A549 (cell line): ENCODE results near the gene CARMIL3. TPM values are rescaled to one million over a fixed set of nuclear protein-coding genes. Genes with fewer than 3 reads are reported as not detected.

Experiments used
- ATAC-seq, 2 experiments: fragments of 200-7000 bp in 1 of 2; fragments of >200 bp in 1 of 2; cut with Nextera tagmentation in 1 of 2; cut with Tn5 transposase in 1 of 2; 3 replicates each; pipeline versions ENCODE4 v1.8.0 to v1.9.1; 2018 to 2020; ENCODE audit warnings: mild to moderate bottlenecking in 1 of 2, moderate library complexity in 1 of 2
- CTCF ChIA-PET: fragments of 300-600 bp; sonication (Branson Sonifier 250); formaldehyde crosslinking; extraction: SDS; loops from one replicate; lab custom pipeline; 2021; ENCODE audit warnings: antibody characterized with exemption, inconsistent platforms; lab: Yijun Ruan, JAX
- POLR2A ChIA-PET: fragments of 350-600 bp; formaldehyde crosslinking; extraction: SDS; loops from one replicate; lab custom pipeline; 2021; ENCODE audit warnings: antibody characterized with exemption, inconsistent platforms; lab: Yijun Ruan, JAX
- DNase-seq, 2 experiments: peaks; one replicate each; pipeline versions ENCODE4 v3.0.0 to v3.0.0-alpha.2; 2011 to 2016; ENCODE audit warnings: low read depth in 1 of 2, low spot score in 1 of 2
- FAIRE-seq: peaks from 2 replicates; lab custom pipeline; 2011; peaks lifted over from hg19 to GRCh38; lab: Jason Lieb, UNC
- H3K27ac ChIP-seq, 2 experiments: fragments of >200 bp; sonication (Bioruptor Twin); formaldehyde crosslinking; 3 replicates each; pipeline ENCODE4 v1.5.1; 2016 to 2017
- H3K4me1 ChIP-seq: fragments of >200 bp; sonication (Bioruptor Twin); formaldehyde crosslinking; 3 replicates; pipeline ENCODE4 v1.6.1; 2016
- H3K4me2 ChIP-seq: fragments of >200 bp; sonication (Bioruptor Twin); formaldehyde crosslinking; 3 replicates; pipeline ENCODE4 v1.6.1; 2016
- H3K4me3 ChIP-seq: fragments of >200 bp; sonication (Bioruptor Twin); formaldehyde crosslinking; 3 replicates; pipeline ENCODE4 v1.5.1; 2016
- H3K9me3 ChIP-seq: fragments of >200 bp; sonication (Bioruptor Twin); formaldehyde crosslinking; 3 replicates; pipeline ENCODE4 v1.6.1; 2016
- BHLHE40 ChIP-seq: IDR thresholded peaks from 2 replicates; pipeline ENCODE4 v1.6.1; 2012; ENCODE audit warnings: low read depth, low read length, inconsistent platforms
- CBX2 ChIP-seq: fragments of 200-600 bp; sonication (generic); IDR thresholded peaks from 2 replicates; pipeline ENCODE4 v1.6.1; 2016; ENCODE audit warnings: low read depth, mild to moderate bottlenecking, borderline replicate concordance
- CBX8 ChIP-seq: fragments of 200-600 bp; sonication (generic); IDR thresholded peaks from 2 replicates; pipeline ENCODE4 v1.6.1; 2016
- CEBPB ChIP-seq, 2 experiments: fragments of >200 bp in 1 of 2; sonication (Bioruptor Twin) in 1 of 2; formaldehyde crosslinking in 1 of 2; IDR thresholded peaks; 2 replicates each; pipeline ENCODE4 v1.6.1; 2012 to 2016
- CHD2 ChIP-seq: fragments of 150-350 bp; IDR thresholded peaks from 2 replicates; pipeline ENCODE4 v1.6.1; 2014; ENCODE audit warnings: low read length; ENCODE audit not compliant: partially characterized antibody
- CHD4 ChIP-seq: fragments of 200-600 bp; sonication (generic); IDR thresholded peaks from 2 replicates; pipeline ENCODE4 v1.6.1; 2016; ENCODE audit warnings: antibody characterized with exemption, mild to moderate bottlenecking, borderline replicate concordance
- EHF ChIP-seq: fragments of 250-450 bp; sonication (Bioruptor Pico); IDR thresholded peaks from 2 replicates; pipeline ENCODE4 v1.5.0; 2020; ENCODE audit warnings: mild to moderate bottlenecking
- EHMT2 ChIP-seq: fragments of 200-600 bp; sonication (generic); IDR thresholded peaks from 2 replicates; pipeline ENCODE4 v1.6.1; 2016; ENCODE audit warnings: antibody characterized with exemption, low read depth, mild to moderate bottlenecking, moderate library complexity
- EP300 ChIP-seq, 2 experiments: fragments of >200 bp; sonication (Bioruptor Twin); formaldehyde crosslinking; IDR thresholded peaks; 2 replicates in 1 of 2; 3 replicates in 1 of 2; pipeline ENCODE4 v1.6.1; 2016 to 2017
- FOSL2 ChIP-seq, 2 experiments: fragments of 450-650 bp in 1 of 2; fragments of >200 bp in 1 of 2; sonication (Bioruptor Twin) in 1 of 2; formaldehyde crosslinking; IDR thresholded peaks; 2 replicates each; pipeline versions ENCODE4 v1.5.0 to v1.6.1; 2016 to 2020; ENCODE audit warnings: mild to moderate bottlenecking in 1 of 2, moderate library complexity in 1 of 2
- FOXS1 ChIP-seq: fragments of 250-450 bp; sonication (Bioruptor Pico); IDR thresholded peaks from 2 replicates; pipeline ENCODE4 v1.5.0; 2020; ENCODE audit warnings: mild to moderate bottlenecking, moderate library complexity
- HDAC2 ChIP-seq: fragments of 200-600 bp; sonication (generic); IDR thresholded peaks from 2 replicates; pipeline ENCODE4 v1.6.1; 2016
- HEYL ChIP-seq: fragments of 250-450 bp; sonication (Bioruptor Pico); IDR thresholded peaks from 2 replicates; pipeline ENCODE4 v1.8.0; 2021; ENCODE audit warnings: mild to moderate bottlenecking, moderate library complexity
- HOXA7 ChIP-seq: fragments of 250-450 bp; sonication (Bioruptor Pico); IDR thresholded peaks from 2 replicates; pipeline ENCODE4 v1.5.0; 2020; ENCODE audit warnings: mild to moderate bottlenecking, moderate library complexity
- HOXB13 ChIP-seq: fragments of 250-450 bp; sonication (Bioruptor Pico); IDR thresholded peaks from 2 replicates; pipeline ENCODE4 v1.5.0; 2020; ENCODE audit warnings: low read depth, mild to moderate bottlenecking, moderate library complexity
- HOXB5 ChIP-seq: fragments of 250-450 bp; sonication (Bioruptor Pico); IDR thresholded peaks from 2 replicates; pipeline ENCODE4 v1.5.0; 2020; ENCODE audit warnings: mild to moderate bottlenecking, moderate library complexity
- JUN ChIP-seq, 2 experiments: fragments of >200 bp; sonication (Bioruptor Twin); formaldehyde crosslinking; IDR thresholded peaks; 2 replicates in 1 of 2; 3 replicates in 1 of 2; pipeline ENCODE4 v1.6.1; 2016 to 2017
- JUNB ChIP-seq: fragments of >200 bp; sonication (Bioruptor Twin); formaldehyde crosslinking; IDR thresholded peaks from 2 replicates; pipeline ENCODE4 v1.6.1; 2016
- KDM1A ChIP-seq: fragments of 200-600 bp; sonication (generic); IDR thresholded peaks from 2 replicates; pipeline ENCODE4 v1.6.1; 2016; ENCODE audit warnings: low read depth, mild to moderate bottlenecking
- KDM5A ChIP-seq: fragments of 200-600 bp; sonication (generic); IDR thresholded peaks from 2 replicates; pipeline ENCODE4 v1.6.1; 2016; ENCODE audit warnings: antibody characterized with exemption, mild to moderate bottlenecking
- MAFK ChIP-seq: fragments of 450-650 bp; IDR thresholded peaks from 2 replicates; pipeline ENCODE4 v1.6.1; 2014; ENCODE audit not compliant: partially characterized antibody
- MYC ChIP-seq: IDR thresholded peaks from 2 replicates; pipeline ENCODE4 v1.6.1; 2012; ENCODE audit warnings: mild to moderate bottlenecking, inconsistent platforms, low read length, improper control_type of control experiment, borderline replicate concordance
- NFE2L2 ChIP-seq: fragments of 150-350 bp; conservative IDR thresholded peaks from 2 replicates; pipeline ENCODE4 v1.6.1; 2014; ENCODE audit warnings: low read length
- NR3C1 ChIP-seq: fragments of >200 bp; sonication (Bioruptor Twin); formaldehyde crosslinking; IDR thresholded peaks from 3 replicates; pipeline ENCODE4 v1.6.1; 2017
- PHF8 ChIP-seq: fragments of 200-600 bp; sonication (generic); IDR thresholded peaks from 2 replicates; pipeline ENCODE4 v1.6.1; 2016; ENCODE audit warnings: low read depth, mild to moderate bottlenecking, antibody characterized with exemption, moderate library complexity, borderline replicate concordance
- POLR2A ChIP-seq: IDR thresholded peaks from 2 replicates; pipeline ENCODE4 v1.6.1; 2012; ENCODE audit warnings: mild to moderate bottlenecking, low read length
- POLR2AphosphoS2 ChIP-seq: conservative IDR thresholded peaks from 2 replicates; pipeline ENCODE4 v1.6.1; 2012; ENCODE audit warnings: low read length, improper control_type of control experiment, inconsistent platforms
- RFX5 ChIP-seq: fragments of 450-650 bp; IDR thresholded peaks from 2 replicates; pipeline ENCODE4 v1.7.1; 2014; ENCODE audit warnings: antibody characterized with exemption, mild to moderate bottlenecking, moderate library complexity
- RNF2 ChIP-seq: fragments of 200-600 bp; sonication (generic); IDR thresholded peaks from 2 replicates; pipeline ENCODE4 v1.6.1; 2016; ENCODE audit warnings: low read depth, mild to moderate bottlenecking, antibody characterized with exemption, moderate library complexity, borderline replicate concordance
- SREBF2 ChIP-seq: fragments of 450-650 bp; IDR thresholded peaks from 2 replicates; pipeline ENCODE4 v1.6.1; 2014; ENCODE audit warnings: mild to moderate bottlenecking, moderate library complexity
- TFCP2L1 ChIP-seq: fragments of 250-450 bp; sonication (Bioruptor Pico); IDR thresholded peaks from 2 replicates; pipeline ENCODE4 v1.5.0; 2021; ENCODE audit warnings: mild to moderate bottlenecking
- TP53 ChIP-seq: fragments of 250-450 bp; sonication (Bioruptor Pico); IDR thresholded peaks from 2 replicates; pipeline ENCODE4 v1.5.0; 2021; ENCODE audit warnings: mild to moderate bottlenecking, moderate library complexity
- ZSCAN20 ChIP-seq: fragments of 250-450 bp; sonication (Bioruptor Pico); IDR thresholded peaks from 2 replicates; pipeline ENCODE4 v1.8.0; 2022; ENCODE audit warnings: mild to moderate bottlenecking, moderate library complexity
- WGBS: methylation state at CpG from one replicate; pipeline ENCODE4 v1.1.6; 2017; ENCODE audit errors: missing lambda C conversion rate; 5-methylcytosine and 5-hydroxymethylcytosine counted together
- polyA plus RNA-seq, 4 experiments: library from polyadenylated mRNA; depleted of rRNA in 3 of 4; stranded (reverse); fragments of >200 nt; fragmentation: RNase III in 1 of 4; extraction: RNeasy Plus Mini Kit Qiagen cat#74134 plus additional on column Dnase treatment in 1 of 4; gene quantifications; 2 replicates in 3 of 4; 3 replicates in 1 of 4; pipeline ENCODE4 v1.2.3, GENCODE V29; 2011 to 2017
- TF ChIP-seq, protein P1 (sequence below): fragments of >200 bp; sonication (Bioruptor Twin); formaldehyde crosslinking; IDR thresholded peaks from 3 replicates; pipeline ENCODE4 v1.6.1; 2016
- TF ChIP-seq, protein P2 (sequence below): fragments of 250-450 bp; sonication (Bioruptor Pico); IDR thresholded peaks from 2 replicates; pipeline ENCODE4 v1.5.0; 2021; ENCODE audit warnings: mild to moderate bottlenecking, moderate library complexity, borderline replicate concordance
- TF ChIP-seq, protein P3 (sequence below): IDR thresholded peaks from 2 replicates; pipeline ENCODE4 v1.6.1; 2012
- TF ChIP-seq, protein P4 (sequence below): IDR thresholded peaks from 2 replicates; pipeline ENCODE4 v1.6.1; 2012; ENCODE audit warnings: low read depth, borderline replicate concordance

The CARMIL3 gene
- polyA plus RNA-seq, 2 of the 4 experiments (the other 2 are of a cell fraction), result 0.45 to 0.98 TPM

DNA sequence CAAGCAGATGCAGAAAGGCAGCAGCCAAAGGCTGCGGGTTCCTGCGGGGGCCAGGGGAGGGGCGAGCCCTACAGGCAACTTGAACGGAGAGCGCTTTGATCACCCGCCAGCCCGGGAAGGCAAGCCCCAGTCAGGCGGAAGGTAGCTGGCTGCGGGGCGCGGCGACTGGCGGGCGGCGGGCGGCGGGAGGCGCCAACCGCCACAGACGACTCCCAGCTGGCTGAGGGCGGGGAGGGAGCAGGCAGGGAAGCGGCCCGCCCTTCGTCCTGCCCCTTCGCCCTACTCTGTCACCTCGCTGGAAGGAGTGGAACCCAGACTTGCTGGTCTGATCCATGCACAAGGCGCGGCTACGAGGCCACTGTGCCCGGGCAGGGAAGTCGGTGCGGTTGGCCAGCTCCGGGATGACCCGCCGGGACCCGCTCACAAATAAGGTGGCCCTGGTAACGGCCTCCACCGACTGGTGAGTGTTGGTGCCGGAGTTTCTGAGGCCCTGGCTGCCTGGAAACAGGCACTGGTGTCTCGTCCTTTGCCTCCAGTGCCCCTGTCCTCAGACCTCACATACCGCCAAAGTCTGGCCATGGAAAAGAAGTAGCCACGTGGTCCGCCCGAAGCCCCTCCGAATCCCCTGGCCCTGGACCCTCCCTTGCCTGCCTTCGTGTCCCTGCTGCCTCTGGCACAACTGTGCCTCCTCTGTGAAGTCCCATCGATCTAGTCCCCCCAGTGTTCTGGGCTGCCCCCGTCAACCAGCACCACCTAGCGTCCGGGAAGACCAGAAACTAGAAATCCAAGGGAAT lies 15.4 kb upstream of the CARMIL3 start:
- POLR2A ChIA-PET, result interaction anchor here (0.9 kb wide), 2 partner anchors 57 to 77 kb away, joined by 4 read pairs; no protein-coding TSS in a partner anchor
- WGBS, result 2% methylated on average over 28 of the region's 50 CpGs
- H3K27ac ChIP-seq, result peak overlapping the region; percentile 95 to 96
- TF ChIP-seq ZSCAN20, result no peak
- no peak for TF ChIP-seq POLR2AphosphoS2
- TF ChIP-seq HDAC2, result no peak
- TF ChIP-seq HEYL (CRISPR knock-in tag), result no peak
- TF ChIP-seq RFX5, result no peak
- no peak for TF ChIP-seq HOXA7
- no peak for TF ChIP-seq HOXB5 (CRISPR knock-in tag)
- TF ChIP-seq TFCP2L1 (CRISPR knock-in tag), result no peak
- peak in 1 of 2 experiments; percentile 80; a peak in 2 of 5 replicates for TF ChIP-seq JUN (IDR thresholded peaks at IDR 0.05)
- no peak for TF ChIP-seq KDM1A
- TF ChIP-seq PHF8, result peak; percentile 33; the same call in 1 of the 2 replicates
- no peak for TF ChIP-seq CHD2
- TF ChIP-seq FOXS1, result no peak
- no peak for TF ChIP-seq FOSL2 (IDR thresholded peaks at IDR 0.05)
- TF ChIP-seq FOSL2 (CRISPR knock-in tag; IDR thresholded peaks at IDR 0.05), result no peak
- no peak for TF ChIP-seq EHF (CRISPR knock-in tag)
- TF ChIP-seq, protein P1, sequence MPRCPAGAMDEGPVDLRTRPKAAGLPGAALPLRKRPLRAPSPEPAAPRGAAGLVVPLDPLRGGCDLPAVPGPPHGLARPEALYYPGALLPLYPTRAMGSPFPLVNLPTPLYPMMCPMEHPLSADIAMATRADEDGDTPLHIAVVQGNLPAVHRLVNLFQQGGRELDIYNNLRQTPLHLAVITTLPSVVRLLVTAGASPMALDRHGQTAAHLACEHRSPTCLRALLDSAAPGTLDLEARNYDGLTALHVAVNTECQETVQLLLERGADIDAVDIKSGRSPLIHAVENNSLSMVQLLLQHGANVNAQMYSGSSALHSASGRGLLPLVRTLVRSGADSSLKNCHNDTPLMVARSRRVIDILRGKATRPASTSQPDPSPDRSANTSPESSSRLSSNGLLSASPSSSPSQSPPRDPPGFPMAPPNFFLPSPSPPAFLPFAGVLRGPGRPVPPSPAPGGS, result peak; percentile 45; the same call in 1 of the 3 replicates
- TF ChIP-seq CBX2, result no peak
- TF ChIP-seq RNF2, result no peak
- TF ChIP-seq CBX8, result no peak
- no peak for TF ChIP-seq CHD4
- TF ChIP-seq MYC, result no peak
- TF ChIP-seq HOXB13 (CRISPR knock-in tag), result no peak
- TF ChIP-seq, protein P2, sequence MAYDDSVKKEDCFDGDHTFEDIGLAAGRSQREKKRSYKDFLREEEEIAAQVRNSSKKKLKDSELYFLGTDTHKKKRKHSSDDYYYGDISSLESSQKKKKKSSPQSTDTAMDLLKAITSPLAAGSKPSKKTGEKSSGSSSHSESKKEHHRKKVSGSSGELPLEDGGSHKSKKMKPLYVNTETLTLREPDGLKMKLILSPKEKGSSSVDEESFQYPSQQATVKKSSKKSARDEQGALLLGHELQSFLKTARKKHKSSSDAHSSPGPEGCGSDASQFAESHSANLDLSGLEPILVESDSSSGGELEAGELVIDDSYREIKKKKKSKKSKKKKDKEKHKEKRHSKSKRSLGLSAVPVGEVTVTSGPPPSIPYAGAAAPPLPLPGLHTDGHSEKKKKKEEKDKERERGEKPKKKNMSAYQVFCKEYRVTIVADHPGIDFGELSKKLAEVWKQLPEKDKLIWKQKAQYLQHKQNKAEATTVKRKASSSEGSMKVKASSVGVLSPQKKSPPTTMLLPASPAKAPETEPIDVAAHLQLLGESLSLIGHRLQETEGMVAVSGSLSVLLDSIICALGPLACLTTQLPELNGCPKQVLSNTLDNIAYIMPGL (CRISPR knock-in tag), result no peak
- TF ChIP-seq NFE2L2, result no peak
- TF ChIP-seq JUNB, result no peak
- TF ChIP-seq, protein P3, sequence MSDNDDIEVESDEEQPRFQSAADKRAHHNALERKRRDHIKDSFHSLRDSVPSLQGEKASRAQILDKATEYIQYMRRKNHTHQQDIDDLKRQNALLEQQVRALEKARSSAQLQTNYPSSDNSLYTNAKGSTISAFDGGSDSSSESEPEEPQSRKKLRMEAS, result peak; percentile 80
- no peak for TF ChIP-seq TP53 (CRISPR knock-in tag)
- TF ChIP-seq MAFK, result no peak
- no peak for TF ChIP-seq EHMT2
- TF ChIP-seq, protein P4, sequence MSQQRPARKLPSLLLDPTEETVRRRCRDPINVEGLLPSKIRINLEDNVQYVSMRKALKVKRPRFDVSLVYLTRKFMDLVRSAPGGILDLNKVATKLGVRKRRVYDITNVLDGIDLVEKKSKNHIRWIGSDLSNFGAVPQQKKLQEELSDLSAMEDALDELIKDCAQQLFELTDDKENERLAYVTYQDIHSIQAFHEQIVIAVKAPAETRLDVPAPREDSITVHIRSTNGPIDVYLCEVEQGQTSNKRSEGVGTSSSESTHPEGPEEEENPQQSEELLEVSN, result peak; percentile 54
- no peak for TF ChIP-seq NR3C1
- no peak for TF ChIP-seq EP300 (IDR thresholded peaks at IDR 0.05)
- TF ChIP-seq BHLHE40, result no peak
- TF ChIP-seq CEBPB (IDR thresholded peaks at IDR 0.05), result peak in 1 of 2 experiments; percentile 41; a peak in 1 of 4 replicates
- peak; percentile 75 for TF ChIP-seq POLR2A
- TF ChIP-seq SREBF2, result no peak
- TF ChIP-seq KDM5A, result no peak

More for the DNA sequence above, 15.4 kb upstream of the CARMIL3 start:
- Histone ChIP-seq H3K4me3 (peak overlapping the region; percentile 67), H3K4me2 (peak overlapping the region; percentile 80), H3K4me1 (peaks cover 52% of the 10 kb centered on the region), H3K9me3 (no peaks in the 10 kb centered on the region)
- CTCF ChIA-PET, result interaction anchor here (0.7 to 1.2 kb wide), 7 partner anchors 11 to 126 kb away, joined by 3 to 4 read pairs (median 4); no protein-coding TSS in a partner anchor
- ATAC-seq (peak; percentile 89 to 92), DNase-seq (peak; percentile 73 to 83), FAIRE-seq (no peak)
